Motor neuron (in vitro differentiated cells): ENCODE results near the gene F2RL3. TPM values are rescaled to one million over a fixed set of nuclear protein-coding genes. Genes with fewer than 3 reads are reported as not detected.

ENCODE experiments used
- ATAC-seq, 8 experiments: fragments of 200-7000 bp; cut with Tn5 transposase; replicated peaks in 6 of 8; 2 replicates each; pipeline ENCODE4 v1.8.0; 2021; ENCODE audit warnings: mild to moderate bottlenecking in 8 of 8, moderate library complexity in 8 of 8
- H3K27ac ChIP-seq, 2 donors: fragments of 250-450 bp; sonication (Bioruptor Pico); 2 replicates each; pipeline ENCODE4 v1.9.0; 2021; ENCODE audit warnings: antibody characterized with exemption in 2 of 2, mild to moderate bottlenecking in 2 of 2, moderate library complexity in 1 of 2
- H3K4me1 ChIP-seq, 2 donors: fragments of 250-450 bp; sonication (Bioruptor Pico); replicated peaks in 1 of 2; 2 replicates each; pipeline ENCODE4 v1.6.1; 2021; ENCODE audit warnings: antibody characterized with exemption in 2 of 2, mild to moderate bottlenecking in 2 of 2, moderate library complexity in 1 of 2
- H3K4me3 ChIP-seq, 5 donors: fragments of 250-450 bp; sonication (Bioruptor Pico); 2 replicates each; pipeline ENCODE4 v1.9.0; 2021; ENCODE audit warnings: antibody characterized with exemption in 5 of 5, mild to moderate bottlenecking in 5 of 5, moderate library complexity in 4 of 5
- WGBS, 10 experiments: fragments of 450-650 bp; shearing (Covaris generic); methylation state at CpG; one replicate each; pipeline ENCODE4 v1.0.0; 2022; 5-methylcytosine and 5-hydroxymethylcytosine counted together
- in situ Hi-C, 9 experiments: fragments of 400-800 bp; cut with MboI; loops; one replicate each; pipeline ENCODE4 v1.15.0; 2021; ENCODE audit warnings: low sequenced_read_pairs in 9 of 9, low pct_unique_long_range_greater_than_20kb in 2 of 9; ENCODE audit not compliant: unreplicated experiment in 9 of 9
- total RNA-seq, 8 experiments: library from RNA; unstranded; fragments of 300-600 nt; gene quantifications; 2 replicates each; pipeline versions ENCODE4 v1.2.3 to v1.2.4, GENCODE V29; 2022

F2RL3 gene
- total RNA-seq, 8 experiments from 2014 or later: 0.05 to 0.36 (median 0.14) TPM; not detected in 1

- in situ Hi-C loops: no loop called here
- no peak for ATAC-seq
- 74 to 100% methylated on average over 1 to 3 of the region's 12 CpGs; no CpG with 5 or more reads in 8 of the 10 experiments for WGBS, 10 experiments
- H3K27ac ChIP-seq: peak overlapping the region in 1 of 2 donors; percentile 26
- H3K4me3 ChIP-seq: no peak overlapping the region
- H3K4me1 ChIP-seq: peaks cover 17 to 24% of the 10 kb centered on the region in 2 donors
Observed at GRCh38 chr19:16902545-16902944, 13.7 kb downstream of the F2RL3 start.

GRCh38 chr19:16903347-16903746 is 14.5 kb downstream of the F2RL3 start:
- in situ Hi-C loops: no loop called here
- peaks cover 17 to 22% of the 10 kb centered on the region in 2 donors for H3K4me1 ChIP-seq
- no peak for ATAC-seq
- H3K27ac ChIP-seq: no peak overlapping the region
- H3K4me3 ChIP-seq: no peak overlapping the region
- WGBS, 10 experiments: 80 to 100% (median 86%) methylated on average over 1 to 7 of the region's 7 CpGs; no CpG with 5 or more reads in 6 of the 10 experiments

GRCh38 chr19:16904599-16904998 is 15.8 kb downstream of the F2RL3 start:
- in situ Hi-C loops: no loop called here
- peaks cover 17 to 21% of the 10 kb centered on the region in 2 donors for H3K4me1 ChIP-seq
- no peak overlapping the region for H3K4me3 ChIP-seq
- 0 to 90% (median 50%) methylated on average over 1 to 4 of the region's 5 CpGs; no CpG with 5 or more reads in 1 of the 10 experiments for WGBS, 10 experiments
- H3K27ac ChIP-seq: no peak overlapping the region
- ATAC-seq: no peak

- ATAC-seq: no peak
- Histone ChIP-seq H3K4me1 (no peaks in the 10 kb centered on the region), H3K27ac (no peak overlapping the region), H3K4me3 (no peak overlapping the region)
- 63 to 94% (median 72%) methylated on average over 3 to 10 of the region's 12 CpGs; no CpG with 5 or more reads in 5 of the 10 experiments for WGBS, 10 experiments
- in situ Hi-C loops: no loop called here
Observed at GRCh38 chr19:16908759-16909158, 20.0 kb downstream of the F2RL3 start.

- Histone ChIP-seq H3K4me1 (no peaks in the 10 kb centered on the region), H3K27ac (no peak overlapping the region), H3K4me3 (no peak overlapping the region)
- 7 to 89% (median 49%) methylated on average over 2 to 4 of the region's 7 CpGs; no CpG with 5 or more reads in 6 of the 10 experiments for WGBS, 10 experiments
- in situ Hi-C loops: no loop called here
- no peak for ATAC-seq
Observed at GRCh38 chr19:16911046-16911445, 22.2 kb downstream of the F2RL3 start.

DNA sequence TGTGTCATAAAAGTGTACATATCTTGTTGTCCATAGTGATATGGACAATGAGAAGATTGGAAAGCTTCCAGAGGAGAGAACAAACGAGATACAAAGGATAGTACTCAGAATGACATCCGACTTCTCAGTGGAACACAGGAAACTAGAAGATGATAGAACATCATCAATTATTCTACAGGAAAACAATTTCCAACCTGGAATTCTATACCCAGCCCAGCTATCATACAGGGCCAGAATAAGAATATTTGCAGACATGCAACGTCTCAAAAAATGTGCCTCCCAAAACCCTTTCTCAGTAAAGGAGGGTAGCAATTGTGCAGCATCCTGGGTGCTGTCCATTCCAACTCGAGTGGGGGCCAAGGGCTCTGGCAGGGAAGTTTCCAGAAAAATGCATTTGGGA is 24.0 kb downstream of the F2RL3 start:
- Histone ChIP-seq H3K4me1 (no peaks in the 10 kb centered on the region), H3K4me3 (no peak overlapping the region), H3K27ac (no peak overlapping the region)
- no peak for ATAC-seq
- in situ Hi-C loops: no loop called here
- WGBS, 10 experiments: 0 to 70% (median 40%) methylated on average over 1 to 4 of the region's 4 CpGs; no CpG with 5 or more reads in 1 of the 10 experiments

DNA sequence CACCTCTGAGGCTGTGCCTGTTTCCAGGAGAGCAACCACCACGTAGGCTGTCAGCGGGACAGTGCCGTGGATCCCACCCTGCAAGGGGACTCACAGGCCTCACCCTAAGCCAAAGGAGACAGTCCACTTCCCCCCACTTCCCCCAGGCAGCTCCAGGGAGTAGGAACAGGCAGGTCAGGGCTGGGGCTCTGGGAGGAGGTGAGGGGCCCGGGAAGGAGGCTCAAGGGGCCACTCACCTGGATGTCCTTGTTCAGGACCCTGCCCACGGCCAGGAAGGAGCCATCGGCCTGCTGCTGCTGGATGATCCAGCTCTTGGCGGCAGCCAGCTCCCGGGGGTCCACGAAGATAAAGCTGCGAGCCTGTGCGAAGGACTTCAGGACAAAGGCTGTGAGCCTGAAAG is 25.6 kb downstream of the F2RL3 start:
- WGBS, 10 experiments: 0% methylated on average over 1 of the region's 11 CpGs; no CpG with 5 or more reads in 9 of the 10 experiments

GRCh38 chr19:16915135-16915534 is 26.3 kb downstream of the F2RL3 start:
- in situ Hi-C loops: no loop called here
- Histone ChIP-seq H3K4me1 (no peaks in the 10 kb centered on the region), H3K27ac (no peak overlapping the region), H3K4me3 (no peak overlapping the region)
- ATAC-seq: no peak
- 0 to 83% (median 25%) methylated on average over 1 to 2 of the region's 3 CpGs; no CpG with 5 or more reads in 3 of the 10 experiments for WGBS, 10 experiments

More for the DNA sequence above, 25.6 kb downstream of the F2RL3 start:
- Histone ChIP-seq H3K4me3 (no peak overlapping the region), H3K4me1 (no peaks in the 10 kb centered on the region), H3K27ac (no peak overlapping the region)
- no peak for ATAC-seq
- in situ Hi-C loops: no loop called here

DNA sequence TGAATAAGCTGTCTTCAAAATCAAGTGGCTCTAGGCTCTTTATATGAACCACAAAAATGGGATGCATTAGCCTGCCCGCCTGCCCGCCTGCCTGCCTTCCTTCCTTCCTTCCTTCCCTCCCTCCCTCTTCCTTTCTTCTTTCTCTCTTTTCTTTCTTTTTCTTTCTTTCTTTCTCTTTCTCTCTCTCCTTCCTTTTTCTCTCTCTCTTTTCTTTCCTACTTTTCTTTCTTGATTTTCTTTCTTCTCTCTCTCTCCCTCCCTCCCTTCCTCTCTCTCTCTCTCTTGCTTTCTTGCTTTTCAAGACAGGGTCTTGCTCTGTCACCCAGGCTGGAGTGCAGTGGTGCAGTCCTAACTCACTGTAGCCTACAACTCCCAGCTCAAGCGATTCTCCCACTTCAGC is 26.9 kb downstream of the F2RL3 start:
- WGBS, 10 experiments: 11 to 88% (median 63%) methylated on average over 1 to 3 of the region's 3 CpGs; no CpG with 5 or more reads in 2 of the 10 experiments
- in situ Hi-C loops: no loop called here
- no peak overlapping the region for H3K4me3 ChIP-seq
- H3K4me1 ChIP-seq: no peaks in the 10 kb centered on the region
- no peak overlapping the region for H3K27ac ChIP-seq
- no peak for ATAC-seq

- in situ Hi-C loops: no loop called here
Observed at GRCh38 chr19:16917401-16917800, 28.6 kb downstream of the F2RL3 start.

DNA sequence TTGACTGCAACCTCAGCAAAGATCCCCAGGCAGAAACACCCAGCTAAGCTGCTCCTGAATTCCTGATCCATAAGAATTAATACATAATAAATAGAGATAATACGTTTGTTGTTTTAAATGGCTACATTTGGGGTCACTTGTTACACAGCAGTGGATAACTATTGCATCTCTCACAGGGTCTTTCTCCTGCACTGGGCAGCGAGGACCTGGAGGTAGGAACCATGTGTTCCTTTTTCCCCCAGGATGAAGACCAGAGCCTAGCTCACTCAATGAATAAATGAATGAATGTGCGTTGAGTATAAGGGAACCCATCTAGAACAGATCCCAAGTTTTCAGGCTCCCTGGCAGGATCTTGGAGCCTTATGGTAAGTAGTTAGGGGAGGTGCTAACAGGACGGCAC is 30.7 kb downstream of the F2RL3 start:
- H3K4me1 ChIP-seq: no peaks in the 10 kb centered on the region
- H3K4me3 ChIP-seq: no peak overlapping the region
- in situ Hi-C loops: no loop called here
- ATAC-seq: no peak
- 10 to 90% (median 68%) methylated on average over 1 to 4 of the region's 4 CpGs; no CpG with 5 or more reads in 3 of the 10 experiments for WGBS, 10 experiments
- H3K27ac ChIP-seq: no peak overlapping the region

More at GRCh38 chr19:16917401-16917800, 28.6 kb downstream of the F2RL3 start:
- H3K4me1 ChIP-seq: no peaks in the 10 kb centered on the region
- 42 to 100% (median 83%) methylated on average over 2 to 6 of the region's 7 CpGs; no CpG with 5 or more reads in 1 of the 10 experiments for WGBS, 10 experiments
- ATAC-seq: no peak
- no peak overlapping the region for H3K4me3 ChIP-seq
- H3K27ac ChIP-seq: no peak overlapping the region

DNA sequence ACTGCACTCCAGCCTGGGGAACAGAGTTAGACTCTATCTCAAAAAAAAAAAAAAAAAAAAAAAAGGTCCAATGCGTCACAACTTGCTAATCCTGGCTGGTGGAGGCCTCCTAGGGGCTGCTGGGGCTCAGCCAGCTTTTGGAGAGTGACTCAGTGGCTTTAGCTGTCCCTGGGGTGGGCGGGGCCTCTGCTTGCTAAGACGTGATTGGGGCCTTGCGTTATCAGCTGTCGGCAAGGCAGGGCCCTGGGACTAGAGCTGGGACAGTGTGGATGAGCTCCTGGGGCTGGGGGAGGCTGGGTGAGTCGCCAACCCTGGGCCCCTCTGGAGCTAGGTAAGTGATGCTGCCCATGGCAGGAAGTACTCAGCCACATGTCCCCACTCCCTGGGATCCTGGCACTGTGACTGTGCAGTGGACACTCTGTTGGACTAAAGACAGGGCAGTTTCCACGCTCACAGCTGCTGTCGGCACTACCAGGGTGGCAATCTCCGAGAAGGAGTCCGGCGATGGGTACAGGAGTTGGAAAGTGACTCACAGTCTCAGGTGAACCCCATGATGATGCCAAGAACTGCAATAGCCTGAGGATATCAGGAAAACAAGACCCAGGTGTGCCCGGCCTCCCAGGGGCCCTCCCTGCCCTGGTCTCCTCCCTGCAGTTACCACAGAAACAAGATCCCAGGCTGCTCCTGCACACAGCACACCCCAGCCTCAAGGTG is 32.2 kb downstream of the F2RL3 start:
- H3K27ac ChIP-seq: no peak overlapping the region
- WGBS, 10 experiments: 52 to 100% (median 68%) methylated on average over 1 to 5 of the region's 12 CpGs; no CpG with 5 or more reads in 6 of the 10 experiments
- peak in 5 of 8 experiments; percentile 17 to 93 (median 60) for ATAC-seq
- in situ Hi-C loops: no loop called here
- no peaks in the 10 kb centered on the region for H3K4me1 ChIP-seq
- no peak overlapping the region for H3K4me3 ChIP-seq

- in situ Hi-C loops: no loop called here
- ATAC-seq: no peak
- Histone ChIP-seq H3K4me3 (no peak overlapping the region), H3K4me1 (no peaks in the 10 kb centered on the region), H3K27ac (no peak overlapping the region)
- 40 to 100% (median 72%) methylated on average over 1 to 9 of the region's 21 CpGs; no CpG with 5 or more reads in 6 of the 10 experiments for WGBS, 10 experiments
Observed at GRCh38 chr19:16921766-16922591, 33.2 kb downstream of the F2RL3 start.
